Panc1 (cell line): Measurements from ENCODE around the gene IL37.

Source experiments
- POLR2AphosphoS5 ChIP-seq: IDR thresholded peaks from 2 replicates; pipeline ENCODE4 v1.6.1; 2012; ENCODE audit warnings: mild to moderate bottlenecking, low read depth, low read length, moderate library complexity
- REST ChIP-seq, 2 experiments: IDR thresholded peaks; 2 replicates each; pipeline ENCODE4 v1.6.1; 2011 to 2012; ENCODE audit warnings: low read depth in 2 of 2, control low read depth in 1 of 2, low read length in 1 of 2, mild to moderate bottlenecking in 1 of 2, moderate library complexity in 1 of 2; ENCODE audit not compliant: insufficient read depth in 1 of 2
- TF ChIP-seq, protein P1 (sequence below): fragments of 450-650 bp; IDR thresholded peaks from 2 replicates; pipeline ENCODE4 v1.5.1; 2017; ENCODE audit warnings: mild to moderate bottlenecking

- TF ChIP-seq, protein P1, sequence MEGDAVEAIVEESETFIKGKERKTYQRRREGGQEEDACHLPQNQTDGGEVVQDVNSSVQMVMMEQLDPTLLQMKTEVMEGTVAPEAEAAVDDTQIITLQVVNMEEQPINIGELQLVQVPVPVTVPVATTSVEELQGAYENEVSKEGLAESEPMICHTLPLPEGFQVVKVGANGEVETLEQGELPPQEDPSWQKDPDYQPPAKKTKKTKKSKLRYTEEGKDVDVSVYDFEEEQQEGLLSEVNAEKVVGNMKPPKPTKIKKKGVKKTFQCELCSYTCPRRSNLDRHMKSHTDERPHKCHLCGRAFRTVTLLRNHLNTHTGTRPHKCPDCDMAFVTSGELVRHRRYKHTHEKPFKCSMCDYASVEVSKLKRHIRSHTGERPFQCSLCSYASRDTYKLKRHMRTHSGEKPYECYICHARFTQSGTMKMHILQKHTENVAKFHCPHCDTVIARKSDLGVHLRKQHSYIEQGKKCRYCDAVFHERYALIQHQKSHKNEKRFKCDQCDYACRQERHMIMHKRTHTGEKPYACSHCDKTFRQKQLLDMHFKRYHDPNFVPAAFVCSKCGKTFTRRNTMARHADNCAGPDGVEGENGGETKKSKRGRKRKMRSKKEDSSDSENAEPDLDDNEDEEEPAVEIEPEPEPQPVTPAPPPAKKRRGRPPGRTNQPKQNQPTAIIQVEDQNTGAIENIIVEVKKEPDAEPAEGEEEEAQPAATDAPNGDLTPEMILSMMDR: peak; percentile 92
- TF ChIP-seq REST (IDR thresholded peaks at IDR 0.05; ENCODE audit: insufficient read depth in 1 of 2, low read depth in 2 of 2, low read length in 1 of 2): no peak
- no peak for TF ChIP-seq POLR2AphosphoS5
Observed at GRCh38 chr2:112958428-112959108, 47.6 kb downstream of the IL37 start.
